Stimulated activated CD4-positive, alpha-beta T cell treated with anti-CD3 and anti-CD28 coated beads, TNF-alpha, amount 100 ng/mL, for 24 hours (primary cell): ENCODE results near the gene MAPRE3.
A peak's percentile ranks its signal among the peaks of the same experiment; 100 is the strongest.
"Not testable (repeated sequence)": the region's sequence is repeated elsewhere in the genome, so short reads cannot be mapped to it uniquely, and the experiment has no call there.

Experiments used
- DNase-seq, 3 experiments: peaks; one replicate each; pipeline ENCODE4 v3.0.0-alpha.2; 2020; ENCODE audit warnings: low read depth in 3 of 3

MAPRE3 gene

GRCh38 chr2:26970244-26970927 lies at the start of gene MAPRE3:
TSS of gene MAPRE3 (plus strand) at chr2:26970637. CDS start at chr2:27022219, 51,582 bp downstream.
- DNase-seq, result peak; percentile 55 to 75 (median 62)

DNA sequence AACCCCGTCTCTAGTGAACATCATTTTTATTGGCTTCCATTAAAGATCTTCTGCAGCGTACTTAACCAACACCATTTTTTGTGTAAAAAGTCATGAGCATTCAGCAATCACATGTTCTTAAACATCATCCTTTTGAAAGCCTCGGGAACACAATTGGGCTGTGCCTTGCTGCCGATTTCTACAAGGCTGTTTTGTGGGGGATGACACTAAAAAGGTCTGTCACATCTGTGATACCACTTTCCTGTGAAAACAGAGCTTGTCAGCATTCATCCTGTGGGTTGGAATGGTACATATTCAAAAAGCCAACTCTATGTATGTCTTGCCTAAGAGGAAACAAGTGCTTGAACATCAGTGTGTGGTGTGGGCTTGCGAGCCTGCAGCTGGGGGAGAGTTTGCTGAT lies 49.1 kb upstream of the MAPRE3 start:
- no peak for DNase-seq

DNA sequence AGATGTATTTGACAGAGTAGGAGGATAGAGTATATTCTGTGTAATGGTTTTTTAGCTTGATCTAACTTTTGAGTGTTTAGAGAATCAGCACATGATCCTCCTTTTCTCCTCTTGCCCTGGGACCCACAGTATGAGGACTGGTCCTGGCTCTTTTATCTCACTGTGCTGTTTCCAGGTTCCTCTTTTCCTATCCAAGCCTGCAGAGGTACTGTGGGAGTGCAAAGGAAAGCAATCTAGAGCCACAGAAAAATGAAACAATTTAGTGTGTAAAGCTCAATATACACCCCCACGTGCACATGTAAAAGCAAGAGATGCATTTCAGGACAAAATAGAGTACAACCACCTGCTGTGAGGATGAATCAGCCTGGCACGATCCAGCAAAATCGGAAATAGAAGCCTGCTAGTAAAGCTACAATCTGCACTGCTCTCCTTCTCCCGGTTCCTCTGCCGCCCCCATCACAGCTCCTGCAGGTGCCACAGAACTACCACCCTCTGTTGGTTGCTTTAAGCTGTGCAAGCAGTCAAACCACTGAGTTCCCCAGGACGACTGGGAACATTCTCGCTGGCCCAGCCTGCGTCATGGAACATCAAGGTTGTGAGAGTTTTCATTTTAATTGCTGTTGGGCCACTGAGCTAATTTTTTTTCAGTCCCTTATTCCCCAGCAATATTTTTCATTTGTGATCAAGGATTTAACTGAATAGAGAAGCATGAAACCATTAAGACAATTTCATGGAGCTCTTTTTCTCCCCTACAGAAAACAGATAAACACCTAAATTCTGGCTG lies 47.8 kb upstream of the MAPRE3 start:
- peak in 2 of 3 experiments; percentile 7 to 37 for DNase-seq

- not testable (repeated sequence) for DNase-seq
Measured at GRCh38 chr2:26923189-26923466, 47.3 kb upstream of the MAPRE3 start.

- DNase-seq, result no peak
Measured at GRCh38 chr2:26924731-26925099, 45.7 kb upstream of the MAPRE3 start.

- no peak for DNase-seq
Measured at GRCh38 chr2:26925100-26925791, 45.2 kb upstream of the MAPRE3 start.

- no peak for DNase-seq
Measured at GRCh38 chr2:26927221-26927620, 43.2 kb upstream of the MAPRE3 start.

- DNase-seq, result no peak
Measured at GRCh38 chr2:26932974-26933373, 37.5 kb upstream of the MAPRE3 start.

- no peak for DNase-seq
Measured at GRCh38 chr2:26933431-26934334, 36.8 kb upstream of the MAPRE3 start.

DNA sequence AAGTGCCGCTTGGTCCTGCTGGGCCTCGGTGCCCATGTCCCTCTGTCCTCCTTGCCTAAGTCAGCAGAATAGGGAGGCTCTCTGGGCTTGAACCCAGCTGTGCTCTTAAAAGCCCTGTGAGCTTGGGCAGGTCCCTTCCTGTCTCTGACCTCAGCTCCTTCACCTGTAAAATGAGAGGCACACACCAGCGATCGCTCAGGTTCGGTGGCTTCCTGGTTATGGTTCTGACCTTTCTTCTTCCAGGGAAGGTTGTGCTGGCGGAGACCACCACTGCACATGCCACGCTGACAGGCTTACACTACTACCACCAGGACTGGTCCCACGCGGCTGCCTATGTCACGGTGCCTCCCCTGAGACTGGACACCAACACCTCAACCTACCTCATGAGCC lies 36.1 kb upstream of the MAPRE3 start:
- DNase-seq, result no peak

DNA sequence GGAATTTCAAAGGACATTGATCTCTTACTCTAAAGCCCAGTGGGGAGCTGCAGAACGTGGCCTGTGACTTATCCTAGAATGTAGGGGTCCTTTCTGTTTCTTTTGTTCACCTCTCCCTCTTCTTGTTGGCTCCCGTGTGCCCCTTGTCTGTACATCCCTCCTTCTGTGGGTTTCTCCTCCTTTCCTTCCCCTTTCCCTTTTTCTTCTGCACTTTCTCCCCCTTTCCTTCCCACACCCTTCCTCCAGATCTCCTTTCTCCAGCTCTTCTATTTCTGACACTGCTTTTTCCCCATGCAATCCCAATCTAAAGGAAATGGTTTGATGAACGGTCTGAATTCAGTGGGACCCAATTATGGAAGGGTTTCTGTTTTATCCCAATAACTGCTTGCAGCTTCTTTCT lies 35.5 kb upstream of the MAPRE3 start:
- DNase-seq, result no peak

DNA sequence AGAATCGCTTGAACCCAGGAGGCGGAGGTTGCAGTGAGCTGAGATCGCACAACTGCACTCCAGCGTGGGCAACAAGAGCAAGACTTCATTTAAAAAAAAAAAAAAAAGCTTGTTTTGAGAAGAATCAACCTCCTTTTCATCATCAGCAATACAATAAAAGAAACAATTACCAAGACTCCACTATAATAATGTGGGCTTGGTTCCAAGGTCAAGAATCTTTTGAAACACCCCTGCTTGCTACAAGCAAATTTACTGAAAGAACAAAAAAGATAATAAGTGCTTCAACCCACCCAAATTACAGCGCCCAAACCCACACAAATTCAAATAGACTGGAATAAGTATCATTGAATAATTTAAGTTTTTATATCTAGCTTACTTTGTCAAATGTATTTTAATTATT lies 33.6 kb upstream of the MAPRE3 start:
- no peak for DNase-seq

- no peak for DNase-seq
Measured at GRCh38 chr2:26938399-26939118, 31.9 kb upstream of the MAPRE3 start.

GRCh38 chr2:26940001-26940400 lies 30.4 kb upstream of the MAPRE3 start:
- DNase-seq, result no peak

DNA sequence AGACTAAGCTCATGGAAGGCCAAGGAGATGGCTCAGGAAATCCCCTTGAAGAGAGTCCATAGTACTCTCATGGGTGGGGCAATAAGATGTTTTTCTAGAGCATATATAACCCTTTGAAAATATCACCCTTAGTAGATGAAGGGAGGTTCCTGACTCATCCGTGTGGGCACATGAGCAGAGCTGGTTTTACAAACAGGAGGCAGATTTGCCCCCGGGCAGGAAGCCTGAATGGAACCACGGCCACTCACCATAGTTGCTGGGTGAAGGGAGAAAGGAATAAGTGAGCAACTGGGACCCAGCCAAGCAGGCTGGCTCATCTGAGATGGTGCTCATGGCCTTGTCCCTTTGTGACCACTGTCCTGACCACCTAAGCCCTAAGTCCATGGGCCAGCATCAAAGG lies 29.0 kb upstream of the MAPRE3 start:
- DNase-seq, result no peak

DNA sequence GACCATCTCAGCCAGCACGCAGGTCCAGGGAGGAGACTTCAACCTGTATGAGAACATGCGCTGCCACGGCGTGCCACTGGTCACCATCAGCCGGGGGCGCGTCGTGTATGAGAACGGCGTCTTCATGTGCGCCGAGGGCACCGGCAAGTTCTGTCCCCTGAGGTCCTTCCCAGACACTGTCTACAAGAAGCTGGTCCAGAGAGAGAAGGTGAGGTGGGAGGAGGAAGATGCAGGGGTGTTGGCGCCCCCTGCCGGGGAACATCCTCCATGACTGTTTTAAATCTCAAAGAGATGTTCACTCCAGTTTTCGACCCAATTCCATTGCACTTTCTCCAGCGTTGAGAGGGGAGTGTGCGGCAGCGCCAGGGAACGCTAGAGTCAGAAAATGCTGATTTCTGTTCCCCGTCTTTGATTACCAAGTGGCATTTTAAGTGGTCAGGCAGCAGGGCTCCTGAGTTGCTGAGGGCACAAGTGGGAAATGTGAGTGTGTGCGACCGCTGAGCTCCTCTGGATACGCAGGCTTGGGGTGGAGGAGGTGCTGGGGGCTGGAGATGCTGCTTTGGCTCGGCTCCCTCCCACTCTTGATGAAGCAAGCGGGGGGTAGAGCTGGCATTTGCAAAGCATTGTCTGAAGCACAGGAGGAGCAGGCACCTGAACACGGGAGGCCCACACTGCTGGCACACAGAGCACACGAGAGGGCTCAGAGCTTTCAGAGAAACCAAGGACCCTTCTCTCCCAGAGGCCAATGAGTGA lies 27.7 kb upstream of the MAPRE3 start:
- peak; percentile 45 to 62 (median 55) for DNase-seq

GRCh38 chr2:26945991-26946750 lies 24.3 kb upstream of the MAPRE3 start:
- no peak for DNase-seq

DNA sequence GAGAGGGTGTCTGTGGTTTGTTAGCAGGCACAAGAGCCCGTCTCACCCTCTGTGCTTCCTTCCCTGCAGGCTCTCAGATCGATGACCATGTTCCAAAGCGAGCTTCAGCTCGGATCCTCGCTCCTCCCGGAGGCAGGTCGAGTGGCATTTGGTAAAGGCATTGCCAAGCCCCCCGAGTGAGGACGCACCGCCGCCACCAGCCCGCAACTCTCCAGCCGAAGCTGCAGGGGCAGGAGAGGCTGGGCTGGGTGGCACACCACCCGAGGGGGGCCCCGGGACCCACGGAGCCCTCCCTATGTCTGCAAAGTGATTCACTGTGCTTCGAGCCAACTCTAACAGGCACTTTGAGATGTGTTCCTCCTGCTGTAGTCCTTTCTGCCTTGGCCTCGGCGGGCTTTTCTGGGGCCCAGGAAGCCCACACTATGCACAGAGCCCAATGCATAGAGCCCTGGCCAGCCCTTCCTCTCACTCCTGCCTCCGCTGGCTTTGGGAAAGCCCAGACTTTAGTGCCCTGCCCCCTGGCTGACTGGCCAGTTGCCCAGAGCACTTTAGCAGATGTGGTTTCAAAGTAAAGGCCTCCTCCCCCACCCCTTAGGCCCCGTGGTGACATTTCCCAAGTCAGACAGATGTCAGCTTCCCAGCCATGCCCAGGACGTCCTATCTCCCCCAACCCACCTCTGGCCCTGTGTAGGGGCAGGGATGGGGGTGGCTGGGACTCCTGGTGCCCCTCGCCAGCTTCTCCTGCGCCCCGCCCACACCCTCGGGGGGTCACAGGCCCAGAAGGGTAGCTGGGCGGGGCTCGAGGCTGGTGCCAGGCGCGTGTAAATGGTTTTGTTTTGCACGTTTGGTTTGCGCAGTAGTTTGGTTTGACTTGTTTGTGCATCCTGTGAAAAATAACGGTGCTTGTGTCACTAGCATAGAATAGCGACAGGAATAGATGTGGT lies 23.3 kb upstream of the MAPRE3 start:
- no peak for DNase-seq

DNA sequence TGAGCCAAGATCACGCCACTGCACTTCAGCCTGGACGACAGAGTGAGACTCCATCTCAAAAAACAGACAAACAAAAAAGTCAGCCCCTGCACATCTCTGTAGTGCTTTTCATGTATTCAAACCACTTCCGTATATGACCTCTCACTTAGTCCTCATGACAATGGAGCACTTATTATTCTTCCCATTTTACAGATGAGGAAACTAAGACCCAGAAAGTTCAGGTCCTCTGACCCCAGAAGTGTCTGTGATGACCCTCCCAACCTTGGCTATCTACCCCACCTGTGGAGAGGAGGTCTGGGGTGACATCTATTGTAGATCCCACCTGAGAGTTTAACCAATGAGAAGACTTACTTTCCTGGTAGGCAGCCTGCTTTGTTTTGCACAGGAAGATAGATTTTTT lies 21.6 kb upstream of the MAPRE3 start:
- no peak for DNase-seq
